22Rv1 (cell line): ENCODE measurements around the gene C21orf58.

Experiments used
- ZFX ChIP-seq: fragments of 450-650 bp; IDR thresholded peaks from 2 replicates; pipeline ENCODE4 v1.6.1; 2017; ENCODE audit warnings: antibody characterized with exemption, borderline replicate concordance
- TF ChIP-seq, protein P1 (sequence below): fragments of 450-650 bp; IDR thresholded peaks from 2 replicates; pipeline ENCODE4 v1.5.1; 2017; ENCODE audit warnings: mild to moderate bottlenecking

DNA sequence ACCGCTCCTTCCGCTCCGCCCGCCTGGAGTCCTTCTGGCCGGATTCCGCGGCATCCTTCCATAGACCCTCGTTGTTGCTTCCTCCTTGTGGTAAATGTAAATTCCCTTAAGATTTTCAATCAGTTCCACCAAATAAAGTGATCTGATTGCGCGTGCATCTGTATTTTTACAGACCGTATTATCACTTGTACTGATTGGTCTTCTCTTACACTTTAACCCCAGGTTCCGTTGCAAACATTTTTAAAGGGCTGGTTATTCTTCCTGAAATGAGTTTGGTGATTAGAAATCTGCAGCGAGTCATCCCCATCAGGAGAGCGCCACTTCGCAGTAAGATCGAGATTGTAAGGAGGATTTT lies 37.0 kb downstream of the C21orf58 start:
- TF ChIP-seq, protein P1, sequence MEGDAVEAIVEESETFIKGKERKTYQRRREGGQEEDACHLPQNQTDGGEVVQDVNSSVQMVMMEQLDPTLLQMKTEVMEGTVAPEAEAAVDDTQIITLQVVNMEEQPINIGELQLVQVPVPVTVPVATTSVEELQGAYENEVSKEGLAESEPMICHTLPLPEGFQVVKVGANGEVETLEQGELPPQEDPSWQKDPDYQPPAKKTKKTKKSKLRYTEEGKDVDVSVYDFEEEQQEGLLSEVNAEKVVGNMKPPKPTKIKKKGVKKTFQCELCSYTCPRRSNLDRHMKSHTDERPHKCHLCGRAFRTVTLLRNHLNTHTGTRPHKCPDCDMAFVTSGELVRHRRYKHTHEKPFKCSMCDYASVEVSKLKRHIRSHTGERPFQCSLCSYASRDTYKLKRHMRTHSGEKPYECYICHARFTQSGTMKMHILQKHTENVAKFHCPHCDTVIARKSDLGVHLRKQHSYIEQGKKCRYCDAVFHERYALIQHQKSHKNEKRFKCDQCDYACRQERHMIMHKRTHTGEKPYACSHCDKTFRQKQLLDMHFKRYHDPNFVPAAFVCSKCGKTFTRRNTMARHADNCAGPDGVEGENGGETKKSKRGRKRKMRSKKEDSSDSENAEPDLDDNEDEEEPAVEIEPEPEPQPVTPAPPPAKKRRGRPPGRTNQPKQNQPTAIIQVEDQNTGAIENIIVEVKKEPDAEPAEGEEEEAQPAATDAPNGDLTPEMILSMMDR = no peak
- no peak for TF ChIP-seq ZFX
